K562 (cell line): ENCODE measurements around the gene RWDD1. TPM values are rescaled to one million over a fixed set of nuclear protein-coding genes. Genes with fewer than 3 reads are reported as not detected.

Experiments
- BMI1 ChIP-seq: fragments of 150-350 bp; IDR thresholded peaks from 2 replicates; pipeline ENCODE4 v1.6.1; 2014; ENCODE audit warnings: low read length
- CC2D1A ChIP-seq: fragments of 450-650 bp; IDR thresholded peaks from 2 replicates; pipeline ENCODE4 v1.6.1; 2017; ENCODE audit warnings: mild to moderate bottlenecking
- CSDE1 ChIP-seq, 2 experiments: fragments of 450-650 bp; IDR thresholded peaks; 2 replicates each; pipeline ENCODE4 v1.6.1; 2016; ENCODE audit warnings: mild to moderate bottlenecking in 1 of 2
- FOS ChIP-seq: IDR thresholded peaks from 3 replicates; pipeline ENCODE4 v1.6.1; 2011; ENCODE audit not compliant: insufficient read length; ENCODE audit errors: extremely low read depth
- FOXJ2 ChIP-seq: fragments of 200-800 bp; sonication (Bioruptor generic); IDR thresholded peaks from 2 replicates; pipeline ENCODE4 v1.6.1; 2016; ENCODE audit warnings: missing genetic modification characterization, missing compliant biosample characterization
- HBP1 ChIP-seq: fragments of 450-650 bp; formaldehyde crosslinking; IDR thresholded peaks from 2 replicates; pipeline ENCODE4 v1.4.0; 2022; ENCODE audit warnings: missing genetic modification characterization
- KDM4B ChIP-seq, 2 experiments: fragments of 450-650 bp in 1 of 2; sonication (generic) in 1 of 2; IDR thresholded peaks; 2 replicates each; pipeline ENCODE4 v1.6.1; 2016 to 2017; ENCODE audit warnings: borderline replicate concordance in 2 of 2, antibody characterized with exemption in 1 of 2, low read depth in 1 of 2, mild to moderate bottlenecking in 1 of 2
- MEF2A ChIP-seq: IDR thresholded peaks from 2 replicates; pipeline ENCODE4 v1.6.1; 2011; ENCODE audit warnings: low read depth, mild to moderate bottlenecking, low read length, moderate library complexity; ENCODE audit not compliant: control insufficient read depth
- NFYB ChIP-seq: IDR thresholded peaks from 2 replicates; pipeline ENCODE4 v1.6.1; 2011; ENCODE audit warnings: mild to moderate bottlenecking, moderate library complexity; ENCODE audit not compliant: insufficient read length; ENCODE audit errors: extremely low read depth
- PCBP1 ChIP-seq: fragments of 200-400 bp; formaldehyde crosslinking; IDR thresholded peaks from 2 replicates; pipeline ENCODE4 v1.6.1; 2018; ENCODE audit warnings: mild to moderate bottlenecking, low read depth, low read length; ENCODE audit not compliant: poor library complexity, severe bottlenecking
- PKNOX1 ChIP-seq: fragments of 450-650 bp; IDR thresholded peaks from 2 replicates; pipeline ENCODE4 v1.6.1; 2016
- RBFOX2 ChIP-seq: fragments of 200-400 bp; formaldehyde crosslinking; IDR thresholded peaks from 2 replicates; pipeline ENCODE4 v1.6.1; 2017; ENCODE audit warnings: low read depth, mild to moderate bottlenecking, low read length, moderate library complexity
- ZNF717 ChIP-seq: fragments of 250-450 bp; sonication (Bioruptor Pico); IDR thresholded peaks from 2 replicates; pipeline ENCODE4 v1.5.0; 2021
- polyA plus RNA-seq, 8 experiments: library from polyadenylated mRNA; depleted of rRNA in 4 of 8; stranded (reverse) in 5 of 8; unstranded in 3 of 8; fragments of >200 nt; fragmentation: Nextera tagmentation in 2 of 8; fragmentation: Illumina TruSeq in 1 of 8; extraction: Ambion mirVana in 2 of 8; extraction: Trizol in 1 of 8; gene quantifications; 2 replicates each; pipeline versions ENCODE4 v1.2.1 to v1.2.3, GENCODE V29; 2011 to 2014; ENCODE audit warnings: inconsistent platforms in 1 of 8, missing spikeins in 1 of 8
- total RNA-seq, 7 experiments: library from RNA; depleted of rRNA in 6 of 7; stranded (reverse); fragments of >200 nt in 6 of 7; fragmentation: Illumina TruSeq in 2 of 7; extraction: Trizol in 2 of 7; gene quantifications; 2 replicates each; pipeline versions ENCODE4 v1.2.1 to v1.2.3, GENCODE V29; 2011 to 2021; ENCODE audit warnings: low replicate concordance in 1 of 7
- TF ChIP-seq, protein P1 (sequence below), 2 experiments: IDR thresholded peaks in 1 of 2; conservative IDR thresholded peaks in 1 of 2; 2 replicates each; pipeline ENCODE4 v1.6.1; 2016; ENCODE audit warnings: low read depth in 2 of 2, mild to moderate bottlenecking in 1 of 2, missing compliant biosample characterization in 1 of 2, missing genetic modification characterization in 1 of 2, moderate library complexity in 1 of 2

RWDD1 gene
- total and polyA plus RNA-seq, 9 of the 15 experiments (the other 6 are each of a cell fraction or from before 2014, with no cell fraction given): 31.9 to 89.8 (median 48.7) TPM

DNA sequence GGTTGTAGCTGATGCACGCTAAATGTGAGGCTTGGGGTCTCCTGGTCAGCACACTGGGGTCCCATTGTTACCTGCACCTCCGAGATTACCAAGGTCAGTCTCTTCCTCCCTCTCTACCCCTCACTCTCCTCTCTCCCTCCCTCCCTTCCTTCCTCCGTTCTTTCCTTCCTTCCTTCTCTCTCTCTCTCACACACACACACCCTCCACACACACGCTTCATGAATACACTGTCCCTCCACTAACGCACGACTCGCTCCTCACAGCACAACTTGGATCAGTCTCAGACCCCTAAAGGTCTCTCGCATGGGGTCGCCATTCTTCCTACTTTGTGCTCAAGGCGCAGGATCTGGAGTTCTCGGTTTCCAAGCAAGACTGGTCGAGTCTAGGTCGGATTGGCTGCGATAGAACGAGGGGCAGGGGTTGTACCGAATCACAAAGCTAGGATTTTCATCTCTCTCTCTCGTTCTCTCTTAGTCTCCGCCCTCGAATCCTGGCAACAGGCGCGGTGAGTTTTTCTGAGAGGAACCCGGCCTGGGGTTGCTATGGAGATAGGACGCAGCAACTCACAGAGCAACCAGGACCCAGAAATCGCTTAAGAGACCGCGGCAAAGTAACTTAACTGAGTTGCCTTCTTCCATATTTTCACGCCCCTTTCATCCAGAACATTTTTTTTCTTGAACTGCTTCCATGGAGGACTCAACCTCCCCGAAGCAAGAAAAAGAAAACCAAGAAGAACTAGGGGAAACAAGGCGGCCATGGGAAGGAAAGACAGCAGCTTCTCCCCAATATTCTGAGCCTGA, 44.8 kb downstream of the RWDD1 start, which contains the start of gene RSPH4A (continued):
- TF ChIP-seq, protein P1, sequence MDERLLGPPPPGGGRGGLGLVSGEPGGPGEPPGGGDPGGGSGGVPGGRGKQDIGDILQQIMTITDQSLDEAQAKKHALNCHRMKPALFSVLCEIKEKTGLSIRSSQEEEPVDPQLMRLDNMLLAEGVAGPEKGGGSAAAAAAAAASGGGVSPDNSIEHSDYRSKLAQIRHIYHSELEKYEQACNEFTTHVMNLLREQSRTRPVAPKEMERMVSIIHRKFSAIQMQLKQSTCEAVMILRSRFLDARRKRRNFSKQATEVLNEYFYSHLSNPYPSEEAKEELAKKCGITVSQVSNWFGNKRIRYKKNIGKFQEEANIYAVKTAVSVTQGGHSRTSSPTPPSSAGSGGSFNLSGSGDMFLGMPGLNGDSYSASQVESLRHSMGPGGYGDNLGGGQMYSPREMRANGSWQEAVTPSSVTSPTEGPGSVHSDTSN (CRISPR knock-in tag; IDR thresholded peaks at IDR 0.05; ENCODE audit: low read depth): peak; percentile 68
- TF ChIP-seq, protein P1 (tag; conservative IDR thresholded peaks at IDR 0.05; ENCODE audit: low read depth): peak; percentile 98
- peak; percentile 60 for TF ChIP-seq FOS
- TF ChIP-seq PKNOX1: peak; percentile 99
- no peak for TF ChIP-seq MEF2A
- no peak for TF ChIP-seq ZNF717 (CRISPR knock-in tag)
- peak; percentile 71; the same call in 1 of the 2 replicates for TF ChIP-seq BMI1
- no peak for TF ChIP-seq PCBP1
- TF ChIP-seq FOXJ2: peak; percentile 85
- TF ChIP-seq RBFOX2: no peak
- TF ChIP-seq CC2D1A: 0 out of 2 replicates have a peak, but pooled peaks have one; percentile 34
- 0 out of 2 replicates have a peak, but pooled peaks have one; percentile 49 for TF ChIP-seq HBP1 (CRISPR knock-in tag)
- TF ChIP-seq CSDE1 (IDR thresholded peaks at IDR 0.05): peak in 1 of 2 experiments; percentile 37; a peak in 1 of 4 replicates
- TF ChIP-seq KDM4B (IDR thresholded peaks at IDR 0.05; ENCODE audit: borderline replicate concordance in 2 of 2, low read depth in 1 of 2): no peak
- TF ChIP-seq NFYB: peak; percentile 68
